Stimulated activated CD8-positive, alpha-beta memory T cell treated with anti-CD3 and anti-CD28 coated beads, Interleukin-15, amount 100 ng/mL, for 1 hour (primary cell): ENCODE measurements around the gene ATXN1.

Experiments used
- DNase-seq: peaks from one replicate; pipeline ENCODE4 v3.0.0-alpha.2; 2020; ENCODE audit warnings: low read depth

The ATXN1 gene

DNA sequence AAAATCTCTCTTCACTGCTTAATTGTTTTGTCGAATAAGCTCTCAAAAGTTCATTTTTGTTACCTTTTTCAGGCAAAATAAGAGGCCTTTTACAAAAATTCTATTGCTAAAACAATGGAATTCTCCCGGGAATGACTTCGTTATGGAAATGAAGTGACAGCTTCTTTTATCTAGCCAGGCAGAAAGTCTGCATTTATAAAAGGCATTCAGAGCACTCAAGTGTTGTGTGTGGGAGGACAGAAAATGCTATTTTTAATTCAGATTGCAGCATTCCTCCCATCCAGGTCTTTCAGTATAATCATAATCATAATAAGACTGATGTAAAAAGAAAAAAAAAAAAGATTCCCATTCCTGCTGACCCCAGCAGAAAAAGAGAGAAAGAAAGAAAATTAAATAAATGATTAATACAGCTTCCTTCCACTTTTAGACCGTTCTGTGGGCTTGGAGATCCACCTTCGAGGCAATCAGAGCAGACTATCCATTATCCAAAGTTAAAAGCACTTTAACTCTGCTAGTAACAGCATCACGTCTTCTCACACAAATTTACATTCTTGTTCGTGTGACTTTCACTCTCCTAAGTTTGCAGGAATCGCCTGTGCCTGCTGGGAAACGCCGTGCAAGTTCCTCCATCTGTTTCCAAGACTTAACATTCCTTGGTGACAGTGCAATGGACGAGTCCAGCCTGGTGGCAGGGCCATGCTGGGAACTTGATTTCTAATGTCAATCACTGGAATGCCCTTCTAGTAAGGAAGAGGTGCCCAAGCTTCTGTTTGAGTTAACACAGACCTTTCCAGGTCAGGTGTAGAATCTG is 264.1 kb downstream of the ATXN1 start:
- DNase-seq: no peak

DNA sequence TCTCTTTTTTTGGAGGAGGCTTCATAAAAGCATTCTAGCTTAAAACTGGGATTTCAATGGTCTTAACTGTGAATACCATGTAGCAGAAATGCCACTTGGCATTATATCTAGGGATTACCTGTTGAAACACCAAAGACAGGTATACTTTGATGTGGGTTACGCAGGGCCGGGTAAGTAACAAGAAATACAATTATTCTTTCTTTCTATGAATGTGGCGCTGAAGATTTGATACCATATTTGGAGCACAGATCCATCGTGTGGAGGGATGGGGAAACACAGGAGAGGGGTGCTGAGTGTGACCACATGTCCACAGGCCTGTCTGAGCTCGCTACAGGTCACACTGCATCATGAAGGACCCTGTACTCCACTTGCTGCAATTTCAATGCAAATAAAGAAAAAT is 265.1 kb downstream of the ATXN1 start:
- no peak for DNase-seq

DNA sequence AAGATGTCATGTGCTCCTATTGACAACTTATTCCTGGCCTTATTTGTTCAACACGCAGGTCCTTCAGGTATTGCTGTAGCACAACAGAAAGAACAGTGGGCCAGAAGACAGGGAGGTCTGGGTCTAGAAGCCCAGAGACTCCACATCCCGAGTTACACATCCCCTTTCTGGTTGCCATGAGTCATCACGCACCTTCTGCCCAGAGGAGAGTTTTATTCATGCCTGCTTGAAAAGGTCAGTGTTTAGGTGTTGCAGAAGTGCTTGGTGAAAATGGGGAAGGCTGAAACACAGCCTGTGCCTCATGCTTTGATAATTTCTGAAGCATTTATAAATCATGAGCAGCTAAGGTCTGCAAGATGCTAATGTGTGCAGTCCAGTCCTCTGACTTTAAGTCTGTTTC is 266.5 kb downstream of the ATXN1 start:
- DNase-seq: no peak

DNA sequence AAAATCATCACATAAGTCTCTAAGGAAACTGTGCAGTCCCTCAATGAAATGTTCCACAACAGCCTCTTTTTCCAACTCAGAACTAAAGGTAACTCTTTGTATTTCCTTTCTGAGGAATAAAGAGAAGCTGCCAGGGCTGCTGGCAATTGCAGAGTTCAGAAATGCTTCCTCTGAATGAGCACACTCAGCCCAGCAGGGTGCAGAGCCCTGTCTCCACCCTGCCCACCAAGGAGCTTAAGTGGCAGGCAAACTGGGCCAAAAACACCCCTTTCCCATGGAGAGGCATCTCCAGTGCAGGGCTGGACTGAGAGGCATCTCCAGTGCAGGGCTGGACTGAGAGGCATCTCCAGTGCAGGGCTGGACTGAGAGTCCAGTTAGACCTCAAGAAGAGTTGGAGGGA is 267.5 kb downstream of the ATXN1 start:
- DNase-seq: no peak

DNA sequence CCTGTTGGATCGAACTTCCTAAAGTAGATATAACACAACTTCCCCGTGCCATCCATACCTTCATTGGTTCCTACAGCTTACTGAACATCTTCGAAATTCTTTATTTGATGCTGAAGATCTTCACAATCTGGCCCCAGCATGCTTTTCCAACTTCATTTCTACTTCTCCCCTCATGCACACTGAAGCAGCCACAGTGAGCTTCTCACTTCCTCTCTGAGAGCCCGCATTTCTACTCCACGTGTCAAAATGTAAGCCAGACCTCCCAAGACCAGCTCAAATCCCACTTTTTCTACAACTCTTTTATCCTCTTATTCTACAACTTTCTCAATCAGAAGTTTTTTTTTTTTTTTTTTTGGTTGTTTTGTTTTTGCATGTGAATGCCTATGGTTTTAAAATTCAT is 268.1 kb downstream of the ATXN1 start:
- DNase-seq: no peak

DNA sequence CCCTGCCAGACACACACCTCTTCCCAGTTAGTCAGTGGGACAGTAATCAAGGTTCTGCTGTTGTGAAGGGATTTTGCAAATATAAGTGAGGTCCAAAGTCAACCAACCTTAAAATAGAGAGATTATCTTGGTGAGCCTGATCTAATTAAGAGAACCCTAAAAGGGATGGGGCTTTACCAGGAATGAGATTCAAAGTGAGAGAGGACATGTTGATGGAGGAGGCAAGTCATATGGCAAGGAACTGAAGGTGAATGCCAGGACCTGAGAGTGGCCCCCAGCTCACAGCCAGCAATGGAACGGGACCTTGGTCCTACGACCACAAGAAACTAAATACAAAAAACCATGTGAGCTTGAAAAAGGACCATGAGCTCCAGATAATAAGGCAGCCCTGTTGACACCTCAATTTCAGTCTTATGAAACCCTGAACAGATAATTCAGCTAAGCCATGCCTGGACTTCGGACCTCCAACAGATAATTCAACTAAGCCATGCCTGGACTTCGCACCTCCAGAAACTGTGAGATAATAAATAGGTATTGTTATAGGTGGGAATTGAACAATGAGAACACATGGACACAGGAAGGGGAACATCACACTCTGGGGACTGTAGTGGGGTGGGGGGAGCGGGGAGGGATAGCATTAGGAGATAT is 269.5 kb downstream of the ATXN1 start:
- DNase-seq: no peak

DNA sequence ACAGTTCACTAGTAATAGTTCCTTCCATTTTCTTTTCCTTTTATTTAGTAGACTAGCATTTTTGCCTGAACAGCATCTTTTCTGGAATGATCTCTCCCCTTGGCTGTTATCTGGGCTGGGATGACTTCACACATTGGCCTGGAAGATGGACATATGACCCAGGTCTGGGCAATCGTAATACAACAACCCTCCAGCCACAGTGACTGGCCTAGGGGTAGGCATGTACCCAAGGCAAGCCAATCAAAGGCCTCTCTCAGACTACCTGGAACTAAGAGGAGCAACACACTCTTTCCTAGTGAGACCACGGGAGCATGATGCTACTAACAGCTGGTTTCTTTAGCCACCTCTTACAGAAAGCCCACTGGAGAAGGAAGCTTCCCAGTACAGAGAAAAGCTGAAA is 270.6 kb downstream of the ATXN1 start:
- DNase-seq: no peak

DNA sequence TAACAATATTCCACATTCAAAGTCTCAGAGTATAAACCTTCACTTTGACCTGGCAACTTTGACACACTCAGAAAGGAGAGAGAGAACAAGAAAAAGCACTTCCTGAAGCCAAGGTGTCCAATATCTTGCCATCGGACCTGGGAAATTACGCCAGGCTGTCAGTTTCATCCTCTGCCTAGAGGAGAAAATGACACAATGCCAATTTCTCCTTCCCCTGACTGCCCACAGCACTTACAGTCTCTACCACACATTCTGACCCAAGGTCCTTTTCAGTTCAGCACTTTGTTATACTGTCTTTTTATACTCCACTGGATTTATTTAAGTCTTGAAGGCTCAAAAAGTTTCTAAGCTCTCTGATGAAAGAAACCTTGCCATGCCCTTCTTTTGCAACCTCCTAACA is 272.4 kb downstream of the ATXN1 start:
- no peak for DNase-seq

DNA sequence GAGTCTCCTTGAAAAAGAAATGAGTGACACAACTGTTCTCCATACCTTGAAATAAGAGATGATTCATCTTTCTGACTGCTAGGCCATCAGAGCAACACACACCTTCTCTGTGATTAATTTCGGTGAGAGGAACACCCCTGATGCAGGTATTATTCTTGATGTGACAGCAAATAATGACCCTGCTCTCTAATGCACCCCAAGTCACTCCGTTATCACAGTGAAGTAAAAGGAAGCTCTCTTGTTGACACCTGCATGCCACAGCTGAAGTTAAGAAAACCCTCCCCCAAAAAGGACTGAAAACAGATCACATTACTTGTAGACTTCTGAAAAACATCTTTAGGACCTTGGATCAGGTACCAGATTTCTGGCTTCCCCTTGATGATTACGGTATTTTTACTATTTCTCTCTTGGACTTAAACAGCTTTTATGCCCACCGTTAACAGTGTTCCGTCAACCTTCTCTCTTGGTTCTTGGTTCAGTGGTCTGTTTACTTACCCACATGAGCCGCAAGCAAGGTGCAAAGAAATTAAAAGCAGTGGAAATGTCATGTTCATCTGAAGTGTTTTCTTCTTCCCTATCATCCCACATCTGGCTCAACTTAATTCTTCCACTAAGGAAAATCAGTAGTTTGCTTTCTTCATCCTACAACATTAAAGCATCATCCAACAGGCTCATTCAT is 273.1 kb downstream of the ATXN1 start:
- no peak for DNase-seq

DNA sequence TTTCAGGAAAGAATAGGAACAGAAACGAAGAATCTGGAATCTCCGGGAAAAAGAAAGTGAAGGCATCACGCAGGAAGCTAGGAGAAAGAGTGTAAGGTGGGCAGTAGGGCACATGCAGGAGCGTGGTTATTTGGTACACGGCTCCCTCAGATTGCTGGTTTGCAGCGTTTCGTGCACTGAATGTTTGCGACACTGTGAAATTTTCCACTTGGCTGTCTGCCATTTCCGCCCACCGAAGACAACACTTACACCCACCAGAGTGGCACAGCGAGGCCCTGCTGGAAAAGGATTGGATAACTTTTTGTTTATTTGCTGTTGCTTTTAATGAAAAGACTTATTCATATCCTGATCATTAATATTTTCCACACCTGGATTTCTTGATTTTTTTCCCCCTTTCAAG is 274.6 kb downstream of the ATXN1 start:
- no peak for DNase-seq

DNA sequence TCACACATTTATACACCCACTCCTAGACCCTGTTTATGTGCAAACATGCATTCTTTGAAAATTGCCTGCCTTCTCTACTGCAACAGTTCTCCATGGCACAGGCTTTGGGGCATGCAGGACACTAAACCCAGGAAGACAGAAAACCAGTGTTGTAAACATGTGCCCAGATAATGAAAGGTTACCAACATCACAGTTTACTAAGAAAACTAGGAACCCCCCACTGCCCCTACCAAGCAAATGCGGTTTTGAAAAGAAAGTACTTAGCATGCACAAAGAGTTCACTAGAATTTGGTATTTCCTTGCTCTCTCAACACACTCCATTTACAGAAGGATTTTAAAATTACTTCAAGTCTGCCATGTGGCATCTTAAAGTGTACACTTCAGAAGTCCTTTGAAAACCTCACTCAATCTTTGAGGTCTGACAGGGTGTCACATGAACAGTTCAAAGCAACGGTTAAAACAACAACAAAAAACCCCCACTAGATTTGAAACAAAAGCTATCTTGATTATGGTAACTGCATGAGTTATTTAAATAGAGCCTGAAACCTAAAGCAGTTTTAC is 277.9 kb downstream of the ATXN1 start:
- DNase-seq: no peak

DNA sequence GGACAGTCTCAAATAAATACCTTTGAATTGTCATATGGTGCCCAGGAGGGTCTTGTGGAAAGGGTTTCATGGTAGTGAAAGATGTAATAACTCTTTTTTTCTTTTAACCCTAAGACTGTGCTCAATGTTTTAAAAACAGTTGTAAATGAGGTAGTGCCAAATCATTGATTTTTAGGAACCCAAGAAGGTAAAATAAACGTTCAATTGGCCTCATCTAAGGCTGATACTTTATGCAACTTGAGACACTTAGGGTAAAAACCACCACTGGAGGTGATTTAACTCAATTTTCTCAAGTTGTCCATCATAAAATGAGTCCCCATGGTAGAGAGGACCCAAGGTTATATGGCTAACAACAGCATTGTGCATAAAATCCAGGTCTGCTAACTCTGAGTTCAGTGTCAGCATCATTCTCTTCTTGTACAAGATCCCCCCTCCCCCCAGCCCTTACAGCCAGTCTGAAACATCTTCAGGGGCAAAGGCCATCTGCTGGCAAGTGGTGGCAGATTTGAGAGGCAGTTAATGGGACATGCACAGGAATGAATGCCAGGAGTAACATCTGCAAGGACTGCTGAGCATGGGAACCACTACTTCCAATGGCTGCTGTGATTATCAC is 278.5 kb downstream of the ATXN1 start:
- DNase-seq: no peak

DNA sequence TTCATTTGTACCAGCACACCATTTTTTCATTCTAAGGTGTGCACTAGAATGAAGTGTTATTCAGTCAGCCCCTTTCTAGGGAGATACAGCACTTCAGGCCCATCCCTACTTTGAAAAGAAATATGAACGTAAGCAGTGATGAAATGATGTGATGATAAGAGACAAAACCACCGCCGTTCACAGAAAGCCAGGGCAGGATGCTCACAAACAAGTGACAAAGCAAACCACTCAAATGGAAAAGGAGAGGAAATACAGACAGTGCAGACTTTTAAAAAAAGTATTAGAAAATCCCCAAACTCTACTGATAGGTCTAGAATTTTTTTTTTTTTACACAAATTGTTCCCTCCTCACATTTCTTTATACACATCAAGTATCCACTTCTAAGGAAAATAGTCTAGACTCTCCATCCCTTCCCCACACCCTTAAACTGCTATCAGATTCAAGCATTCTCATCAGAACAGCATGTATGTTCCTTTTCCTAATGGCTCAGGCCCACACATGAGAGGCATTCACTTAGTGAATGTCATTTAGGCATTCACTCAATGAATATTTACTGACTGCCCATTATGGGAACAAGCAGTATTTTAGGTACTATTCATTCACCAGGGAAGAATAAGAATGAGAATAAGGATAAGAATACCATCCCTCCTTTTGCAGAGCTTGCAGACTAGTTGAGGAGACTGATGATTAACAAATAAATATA is 279.4 kb downstream of the ATXN1 start:
- no peak for DNase-seq

DNA sequence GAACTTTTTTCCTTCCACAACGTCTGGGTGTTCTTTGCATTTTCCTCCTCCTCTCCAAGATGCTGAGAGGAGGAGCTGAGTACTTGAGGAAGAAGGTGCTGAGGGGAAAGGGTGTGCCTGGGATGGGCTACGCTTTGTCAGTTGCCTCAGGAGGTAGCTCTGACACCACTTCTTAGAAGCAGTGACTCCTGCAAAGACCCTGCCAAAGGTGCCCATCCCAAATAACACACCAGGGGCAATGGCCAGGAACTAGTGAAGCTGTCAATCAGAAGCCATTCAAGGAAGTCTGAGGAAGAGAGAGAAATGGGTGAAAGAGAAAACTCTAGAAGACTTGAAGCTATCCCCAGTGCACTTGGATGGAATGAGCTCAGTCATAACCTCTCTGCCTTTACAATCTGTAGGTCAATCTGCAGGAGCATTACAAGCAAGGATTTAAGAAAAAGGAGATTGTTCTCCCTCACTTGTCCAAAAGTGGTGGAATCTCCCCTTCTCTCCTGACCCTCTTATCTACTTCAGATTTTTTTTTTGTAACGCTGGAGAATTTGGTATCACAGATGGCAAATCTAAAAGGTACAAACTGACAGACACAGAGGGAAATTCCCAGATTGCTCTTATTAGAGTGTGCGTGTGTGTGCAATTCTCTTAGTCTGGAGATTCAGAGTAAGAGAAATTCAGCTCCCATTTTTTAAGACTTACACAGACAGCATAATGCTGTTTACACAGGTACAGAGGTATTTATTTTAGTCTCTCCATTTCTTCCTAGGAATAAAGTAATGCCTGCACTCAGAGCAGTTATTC is 280.3 kb downstream of the ATXN1 start:
- no peak for DNase-seq

DNA sequence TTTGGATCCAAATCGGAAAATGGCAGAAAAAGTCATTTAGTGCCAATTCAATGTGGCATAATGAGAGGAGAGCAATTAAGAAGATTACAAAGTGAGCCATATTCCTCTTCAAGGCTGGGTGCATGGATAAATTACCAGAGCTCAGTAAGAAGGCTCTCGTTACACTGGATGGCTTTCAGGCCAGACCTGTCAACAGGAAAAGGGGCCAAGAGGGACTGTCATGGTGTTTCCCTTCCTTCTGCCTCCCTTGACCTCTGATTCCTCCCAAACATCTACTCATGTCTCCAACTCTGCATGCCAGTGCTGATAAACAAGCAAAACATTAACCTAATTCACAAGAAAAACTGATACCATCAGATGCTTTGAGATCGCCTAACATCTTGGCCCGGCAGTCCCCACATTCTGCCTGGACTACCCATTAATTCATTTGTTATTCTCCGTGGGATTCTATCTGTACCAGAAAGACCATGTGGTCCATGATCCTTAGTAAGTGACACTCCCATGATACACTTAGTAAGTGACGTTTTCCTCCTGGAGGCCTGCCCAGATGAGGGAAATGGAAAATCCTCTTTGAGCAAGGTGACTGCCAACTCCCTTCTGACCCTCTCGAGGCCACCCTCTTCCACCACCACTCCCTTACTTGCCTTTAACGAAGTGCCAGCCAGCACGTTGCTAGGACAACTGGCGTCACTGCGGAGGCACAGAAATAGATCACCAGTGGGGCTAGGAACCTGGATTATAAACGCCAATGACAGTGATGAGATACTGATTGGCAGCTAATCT is 283.7 kb downstream of the ATXN1 start:
- no peak for DNase-seq

DNA sequence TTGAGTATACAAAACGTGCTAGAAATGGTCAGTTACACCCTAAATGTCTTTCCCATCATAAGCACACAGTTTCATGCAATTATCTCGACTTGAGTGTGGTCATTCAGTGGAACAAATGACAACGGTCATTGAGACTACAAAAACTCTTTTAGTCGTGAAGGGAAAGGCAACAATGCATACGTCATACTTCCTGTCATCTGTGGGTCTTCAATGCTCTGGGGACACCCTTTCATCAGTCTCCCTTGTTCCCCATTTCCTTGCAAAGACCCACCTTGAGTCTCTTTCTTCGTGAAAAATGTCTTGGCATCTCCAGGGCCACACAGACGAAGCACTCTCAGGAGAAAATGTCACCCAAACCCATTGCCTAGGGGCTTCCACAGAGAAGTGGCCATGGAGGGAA is 284.4 kb downstream of the ATXN1 start:
- DNase-seq: no peak

DNA sequence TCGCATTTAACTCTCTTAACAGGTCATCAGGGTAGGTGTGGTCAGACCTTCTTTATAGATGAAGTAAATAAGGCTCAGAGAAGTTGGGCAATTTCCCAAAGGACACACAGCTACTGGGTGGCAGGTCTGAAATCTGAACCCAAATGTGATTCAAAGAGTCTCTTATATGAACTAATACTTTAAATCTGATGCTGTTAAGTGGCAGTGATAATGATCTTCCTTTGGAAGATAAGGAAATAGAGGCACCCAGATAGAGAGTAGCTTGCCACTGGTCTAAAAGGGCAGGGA is 285.8 kb downstream of the ATXN1 start:
- no peak for DNase-seq

DNA sequence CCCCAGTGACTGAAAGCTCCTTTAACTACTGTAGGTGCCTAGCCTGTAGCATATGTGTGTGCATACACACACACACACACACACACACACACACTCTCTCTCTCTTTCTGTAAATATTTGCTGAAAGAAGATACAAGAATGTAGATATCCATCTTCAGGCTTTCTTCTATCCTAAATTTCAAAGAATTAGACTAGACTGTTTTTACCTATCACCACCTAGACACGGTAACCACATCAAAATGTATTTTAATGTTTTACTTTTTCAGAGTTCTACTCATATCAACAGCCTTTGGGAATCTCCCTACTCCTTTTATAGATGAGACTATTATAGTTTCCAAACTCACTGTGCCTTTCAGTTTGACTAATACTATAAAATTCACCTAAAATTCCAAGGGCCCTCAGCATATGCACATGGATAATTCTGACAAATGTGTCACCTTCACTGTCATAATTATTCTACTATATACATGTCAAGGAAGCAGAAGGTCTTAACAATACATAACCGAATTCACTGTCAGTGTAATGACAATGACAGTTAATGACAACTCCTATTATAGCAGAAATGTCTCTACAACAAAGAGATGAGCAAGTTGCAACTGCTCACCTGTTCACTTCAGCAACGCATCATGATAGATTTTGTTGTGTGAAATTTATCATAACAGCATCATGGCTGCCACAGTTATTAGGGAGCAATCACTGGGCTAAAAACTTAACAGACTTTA is 286.3 kb downstream of the ATXN1 start:
- DNase-seq: no peak

DNA sequence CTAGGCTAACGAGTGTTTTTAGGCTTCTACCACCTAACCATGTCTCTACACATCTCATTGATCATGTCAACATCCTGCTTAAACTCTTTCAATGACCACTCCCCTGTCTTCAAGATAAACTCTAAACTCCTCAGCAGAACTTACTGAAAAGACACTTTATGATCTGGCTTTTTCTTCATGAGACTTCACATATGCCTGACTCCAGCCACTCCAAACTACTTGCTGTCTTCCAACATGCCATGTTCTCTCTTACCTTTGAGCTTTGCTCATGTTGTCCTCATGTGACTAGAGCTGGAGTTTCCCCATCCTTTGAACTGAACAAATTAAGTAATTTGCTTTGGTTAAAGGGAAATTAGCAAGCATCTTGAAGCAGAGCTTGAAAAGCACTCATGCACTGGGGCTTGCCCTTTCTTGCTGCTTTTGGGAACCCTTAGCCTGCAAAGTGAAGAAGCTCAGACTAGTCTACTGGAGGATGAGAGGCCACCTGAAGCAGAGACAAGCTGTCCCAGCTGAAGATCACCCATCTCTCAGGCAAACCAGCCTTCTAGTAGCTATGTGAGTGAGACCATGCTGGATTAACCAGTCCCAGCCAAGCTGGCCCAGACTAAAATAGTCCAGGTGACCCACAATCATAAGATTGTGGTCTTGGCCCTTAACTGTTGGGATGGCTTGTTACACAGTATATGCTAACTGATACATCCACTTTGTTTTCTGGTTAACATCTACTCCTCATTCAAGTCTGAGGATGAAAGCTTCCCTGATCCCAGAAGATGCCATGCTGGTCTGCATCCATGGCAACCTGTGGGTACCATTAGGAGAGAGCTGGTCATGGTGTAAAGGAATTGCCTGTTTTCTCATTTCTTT is 287.1 kb downstream of the ATXN1 start:
- DNase-seq: no peak
